Caco-2 (cell line): ENCODE data around the gene PLEKHG4B. TPM values are rescaled to one million over a fixed set of nuclear protein-coding genes. Genes with fewer than 3 reads are reported as not detected.

Source experiments
- BruUV-seq: library from RNA; stranded (reverse); fragments of 400-500 nt; replicated peaks from 2 replicates; lab custom pipeline; 2021; lab: Mats Ljungman, UMichigan
- CTCF ChIA-PET: fragments of 300-600 bp; sonication (Branson Sonifier 250); formaldehyde crosslinking; loops from one replicate; lab custom pipeline; 2022; ENCODE audit warnings: antibody characterized with exemption; lab: Charles Lee
- POLR2A ChIA-PET: fragments of 300-600 bp; sonication (Branson Sonifier 250); formaldehyde crosslinking; loops from one replicate; lab custom pipeline; 2022; ENCODE audit warnings: antibody characterized with exemption; lab: Charles Lee
- DNase-seq, 2 experiments: peaks; one replicate each; pipeline versions ENCODE4 v3.0.0 to v3.0.0-alpha.2; 2020 to 2022
- H3K27me3 ChIP-seq: replicated peaks from 2 replicates; pipeline ENCODE4 v1.6.0; 2011; ENCODE audit warnings: low read length; ENCODE audit not compliant: control insufficient read depth, insufficient read depth
- H3K36me3 ChIP-seq: 2 replicates; pipeline ENCODE4 v1.5.1; 2011; ENCODE audit warnings: low read length; ENCODE audit not compliant: control insufficient read depth, insufficient read depth
- H3K4me1 ChIP-seq: fragments of 250-450 bp; sonication (Bioruptor Pico); 2 replicates; pipeline ENCODE4 v1.5.1; 2020; ENCODE audit warnings: mild to moderate bottlenecking
- H3K4me3 ChIP-seq: 2 replicates; pipeline ENCODE4 v1.5.1; 2011; ENCODE audit warnings: low read depth, mild to moderate bottlenecking, control low read depth, low read length
- H3K9me3 ChIP-seq: fragments of 250-450 bp; sonication (Bioruptor Pico); 2 replicates; pipeline ENCODE4 v1.5.1; 2020; ENCODE audit warnings: mild to moderate bottlenecking, moderate library complexity
- H3K27ac Mint-ChIP-seq: one replicate; pipeline ENCODE4 v1.8.0; 2022; ENCODE audit warnings: mixed read lengths; ENCODE audit not compliant: unreplicated experiment
- H3K27me3 Mint-ChIP-seq: one replicate; pipeline ENCODE4 v1.8.0; 2022; ENCODE audit warnings: mixed read lengths; ENCODE audit not compliant: insufficient read depth, unreplicated experiment
- H3K36me3 Mint-ChIP-seq: one replicate; pipeline ENCODE4 v1.8.0; 2022; ENCODE audit warnings: mild to moderate bottlenecking, mixed read lengths; ENCODE audit not compliant: insufficient read depth, unreplicated experiment
- H3K4me1 Mint-ChIP-seq: one replicate; pipeline ENCODE4 v1.8.0; 2022; ENCODE audit warnings: low read depth, mixed read lengths; ENCODE audit not compliant: unreplicated experiment
- H3K4me3 Mint-ChIP-seq: one replicate; pipeline ENCODE4 v1.8.0; 2022; ENCODE audit warnings: mild to moderate bottlenecking, moderate library complexity, mixed read lengths; ENCODE audit not compliant: unreplicated experiment
- H3K9me3 Mint-ChIP-seq: one replicate; pipeline ENCODE4 v1.8.0; 2022; ENCODE audit warnings: mixed read lengths; ENCODE audit not compliant: unreplicated experiment
- intact Hi-C: fragments of 100-400 bp; cut with micrococcal nuclease; formaldehyde crosslinking; loops from one replicate; pipeline ENCODE4 v1.10.0; 2022; ENCODE audit not compliant: unreplicated experiment
- total RNA-seq: library from RNA; stranded (reverse); gene quantifications from 2 replicates; pipeline ENCODE4 v1.2.3, GENCODE V29; 2022
- TF ChIP-seq, protein P1 (sequence below), 2 experiments: fragments of 200-600 bp in 1 of 2; IDR thresholded peaks; 1 replicate in 1 of 2; 2 replicates in 1 of 2; pipeline versions ENCODE4 v1.5.1 to v1.8.0; 2011 to 2022; ENCODE audit warnings: antibody characterized with exemption in 1 of 2, control low read depth in 1 of 2, inconsistent platforms in 1 of 2, low read depth in 1 of 2, low read length in 1 of 2, mild to moderate bottlenecking in 1 of 2, moderate library complexity in 1 of 2; ENCODE audit not compliant: insufficient read depth in 1 of 2, severe bottlenecking in 1 of 2, unreplicated experiment in 1 of 2

The PLEKHG4B gene
- total RNA-seq, 1 experiment from 2014 or later, result 15.0 TPM

DNA sequence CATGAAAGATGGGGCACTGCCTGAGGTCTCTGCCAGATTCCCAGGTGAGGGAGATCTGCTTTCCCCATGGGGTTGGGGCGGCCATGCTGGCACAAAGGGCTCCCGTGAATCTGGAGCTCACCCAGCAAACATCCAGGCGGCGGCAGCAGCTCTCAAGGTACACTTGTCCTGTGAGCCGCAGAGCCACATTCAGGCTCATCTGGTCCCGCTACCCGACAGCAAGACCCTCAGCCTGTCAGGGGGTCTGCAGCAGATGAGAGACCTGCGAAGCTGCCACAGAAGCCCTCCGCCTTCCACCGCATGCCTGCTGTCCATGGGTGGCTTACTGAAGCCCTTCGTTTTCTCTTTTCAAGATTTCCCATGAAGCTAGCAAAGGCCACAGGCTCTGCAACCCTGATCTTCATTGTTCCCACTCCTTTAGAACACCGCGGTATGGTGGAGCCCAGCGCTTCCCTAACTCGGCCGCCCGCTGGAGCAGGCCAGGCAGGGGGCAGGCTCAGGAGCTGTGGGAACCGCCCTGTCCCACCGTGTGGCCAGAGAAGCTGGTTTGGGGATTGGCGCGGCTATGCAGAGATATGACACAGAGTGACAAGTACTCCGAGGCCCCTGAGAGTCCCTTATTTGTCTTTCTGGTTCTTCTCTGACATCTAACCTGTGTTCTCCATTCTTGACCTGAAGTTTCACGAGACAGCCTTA lies 108.1 kb downstream of the PLEKHG4B start:
- intact Hi-C loops, result no loop called here
- Mint-ChIP-seq H3K36me3 (peaks cover 19% of the 10 kb centered on the region), H3K4me1 (no peaks in the 10 kb centered on the region), H3K27me3 (no peaks in the 10 kb centered on the region), H3K9me3 (no peaks in the 10 kb centered on the region), H3K4me3 (no peak overlapping the region), H3K27ac (no peak overlapping the region)
- ChIA-PET CTCF (no interaction called here), POLR2A (no interaction called here)
- no peaks in the 10 kb centered on the region for H3K4me1 ChIP-seq
- H3K4me3 ChIP-seq, result no peak overlapping the region
- TF ChIP-seq, protein P1, sequence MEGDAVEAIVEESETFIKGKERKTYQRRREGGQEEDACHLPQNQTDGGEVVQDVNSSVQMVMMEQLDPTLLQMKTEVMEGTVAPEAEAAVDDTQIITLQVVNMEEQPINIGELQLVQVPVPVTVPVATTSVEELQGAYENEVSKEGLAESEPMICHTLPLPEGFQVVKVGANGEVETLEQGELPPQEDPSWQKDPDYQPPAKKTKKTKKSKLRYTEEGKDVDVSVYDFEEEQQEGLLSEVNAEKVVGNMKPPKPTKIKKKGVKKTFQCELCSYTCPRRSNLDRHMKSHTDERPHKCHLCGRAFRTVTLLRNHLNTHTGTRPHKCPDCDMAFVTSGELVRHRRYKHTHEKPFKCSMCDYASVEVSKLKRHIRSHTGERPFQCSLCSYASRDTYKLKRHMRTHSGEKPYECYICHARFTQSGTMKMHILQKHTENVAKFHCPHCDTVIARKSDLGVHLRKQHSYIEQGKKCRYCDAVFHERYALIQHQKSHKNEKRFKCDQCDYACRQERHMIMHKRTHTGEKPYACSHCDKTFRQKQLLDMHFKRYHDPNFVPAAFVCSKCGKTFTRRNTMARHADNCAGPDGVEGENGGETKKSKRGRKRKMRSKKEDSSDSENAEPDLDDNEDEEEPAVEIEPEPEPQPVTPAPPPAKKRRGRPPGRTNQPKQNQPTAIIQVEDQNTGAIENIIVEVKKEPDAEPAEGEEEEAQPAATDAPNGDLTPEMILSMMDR (IDR thresholded peaks at IDR 0.05; ENCODE audit: insufficient read depth in 1 of 2, low read depth in 1 of 2, low read length in 1 of 2, severe bottlenecking in 1 of 2, unreplicated experiment in 1 of 2), result no peak
- no peak for DNase-seq
- H3K27me3 ChIP-seq, result no peaks in the 10 kb centered on the region
- BruUV-seq, result no TSS peak
- no peaks in the 10 kb centered on the region for H3K9me3 ChIP-seq
- H3K36me3 ChIP-seq, result no peaks in the 10 kb centered on the region

DNA sequence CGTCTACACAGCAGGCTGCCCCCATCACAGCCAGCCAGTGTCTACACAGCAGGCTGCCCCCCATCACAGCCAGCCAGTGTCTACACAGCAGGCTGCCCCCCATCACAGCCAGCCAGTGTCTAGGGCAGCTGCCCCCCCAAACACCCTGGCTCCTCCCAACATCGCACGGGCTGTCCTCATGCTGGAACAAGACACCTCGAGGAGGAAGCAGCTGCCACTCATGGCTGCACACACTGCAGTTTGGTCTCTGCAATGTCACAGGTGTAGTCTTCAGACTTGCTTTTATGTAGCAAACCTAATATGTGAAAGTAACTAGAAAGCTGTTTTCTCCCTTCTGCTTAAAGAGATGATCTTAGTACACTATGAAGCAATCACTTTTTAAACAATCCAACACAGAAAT lies 109.0 kb downstream of the PLEKHG4B start:
- H3K36me3 Mint-ChIP-seq, result peaks cover 27% of the 10 kb centered on the region
- H3K27me3 ChIP-seq, result no peaks in the 10 kb centered on the region
- intact Hi-C loops, result no loop called here
- ChIA-PET POLR2A (no interaction called here), CTCF (interaction anchor here (1.4 kb wide), 1 partner anchor 17 kb away, joined by 5 read pairs; the partner anchor contains the start of genes CCDC127 and SDHA)
- no peaks in the 10 kb centered on the region for H3K9me3 Mint-ChIP-seq
- DNase-seq, result no peak
- H3K27me3 Mint-ChIP-seq, result no peaks in the 10 kb centered on the region
- H3K4me3 ChIP-seq, result no peak overlapping the region
- H3K27ac Mint-ChIP-seq, result no peak overlapping the region
- BruUV-seq, result no TSS peak
- no peaks in the 10 kb centered on the region for H3K36me3 ChIP-seq
- no peaks in the 10 kb centered on the region for H3K4me1 ChIP-seq
- H3K4me1 Mint-ChIP-seq, result no peaks in the 10 kb centered on the region
- no peak overlapping the region for H3K4me3 Mint-ChIP-seq
- no peaks in the 10 kb centered on the region for H3K9me3 ChIP-seq
- TF ChIP-seq, protein P1 (IDR thresholded peaks at IDR 0.05; ENCODE audit: insufficient read depth in 1 of 2, low read depth in 1 of 2, low read length in 1 of 2, severe bottlenecking in 1 of 2, unreplicated experiment in 1 of 2), result no peak

DNA sequence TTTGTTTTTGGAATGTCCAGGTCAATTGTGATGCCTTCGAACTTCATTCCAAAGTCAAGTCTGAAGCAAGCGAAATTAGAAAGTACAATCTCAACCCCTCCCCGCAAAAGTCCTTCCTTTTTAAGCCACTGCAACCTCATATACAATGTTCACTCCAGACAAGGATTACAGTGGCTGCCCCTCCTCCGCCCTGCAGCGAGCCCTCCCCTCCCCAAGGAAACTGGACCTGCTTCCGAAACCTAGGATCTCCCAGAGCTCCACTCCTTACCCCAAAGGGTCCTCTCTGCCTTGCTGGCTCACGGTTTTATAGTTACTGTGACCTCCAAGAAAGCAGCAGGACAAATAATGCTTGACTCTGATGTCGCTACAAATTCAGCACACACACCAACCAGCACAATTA lies 109.7 kb downstream of the PLEKHG4B start:
- no TSS peak for BruUV-seq
- Histone ChIP-seq H3K9me3 (no peaks in the 10 kb centered on the region), H3K36me3 (no peaks in the 10 kb centered on the region), H3K4me1 (no peaks in the 10 kb centered on the region), H3K4me3 (no peak overlapping the region), H3K27me3 (no peaks in the 10 kb centered on the region)
- no peaks in the 10 kb centered on the region for H3K4me1 Mint-ChIP-seq
- H3K27ac Mint-ChIP-seq, result no peak overlapping the region
- ChIA-PET CTCF (interaction anchor here (1.1 to 1.4 kb wide), 2 partner anchors 13 to 17 kb away, joined by 3 to 5 read pairs; partner anchors contain the start of genes CCDC127 and SDHA), POLR2A (no interaction called here)
- no peaks in the 10 kb centered on the region for H3K27me3 Mint-ChIP-seq
- intact Hi-C loops, result no loop called here
- TF ChIP-seq, protein P1 (IDR thresholded peaks at IDR 0.05; ENCODE audit: insufficient read depth in 1 of 2, low read depth in 1 of 2, low read length in 1 of 2, severe bottlenecking in 1 of 2, unreplicated experiment in 1 of 2), result no peak
- no peaks in the 10 kb centered on the region for H3K9me3 Mint-ChIP-seq
- no peak for DNase-seq
- peaks cover 27% of the 10 kb centered on the region for H3K36me3 Mint-ChIP-seq
- H3K4me3 Mint-ChIP-seq, result no peak overlapping the region
